Mesenteric fat pad (tissue), 1 donor: ENCODE measurements around the gene PDE1C. TPM values are rescaled to one million over a fixed set of nuclear protein-coding genes. Genes with fewer than 3 reads are reported as not detected.

Experiments
- DNase-seq: peaks from one replicate; pipeline ENCODE4 v3.0.0-alpha.2; 2020; ENCODE audit warnings: low spot score
- total RNA-seq: library from RNA; stranded (reverse); fragmentation: NEBNext Ultra II Directional; extraction: Animal tissue kit (Norgen Biotek cat#: 25700); gene quantifications from one replicate; pipeline ENCODE4 v1.2.1, GENCODE V29; 2021
- donor health status: DM: yes; HTN: yes; CAD: no.

Gene PDE1C
- total RNA-seq, 1 donor from 2014 or later, result 2.2 TPM

DNA sequence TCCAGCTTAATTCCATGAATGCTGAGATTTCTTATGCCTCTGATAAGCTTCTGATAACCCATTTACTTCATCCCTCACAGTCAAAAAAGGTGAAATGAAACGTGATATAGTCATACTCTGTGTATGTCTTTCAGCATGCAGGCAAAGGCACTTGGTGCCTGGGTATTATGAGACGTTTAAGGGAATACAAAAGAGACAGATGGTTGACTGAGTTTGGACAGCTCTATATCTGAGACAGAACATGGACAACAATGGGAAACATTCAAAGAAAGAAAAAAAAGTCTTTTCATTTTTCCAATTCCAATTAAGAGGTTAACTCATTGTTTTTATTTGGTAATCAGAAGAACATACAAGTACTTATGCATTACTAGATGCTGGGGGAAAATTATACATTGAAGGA is 287.0 kb downstream of the PDE1C start:
- DNase-seq, result no peak

GRCh38 chr7:31782411-31782991 is 287.7 kb downstream of the PDE1C start:
- no peak for DNase-seq

DNA sequence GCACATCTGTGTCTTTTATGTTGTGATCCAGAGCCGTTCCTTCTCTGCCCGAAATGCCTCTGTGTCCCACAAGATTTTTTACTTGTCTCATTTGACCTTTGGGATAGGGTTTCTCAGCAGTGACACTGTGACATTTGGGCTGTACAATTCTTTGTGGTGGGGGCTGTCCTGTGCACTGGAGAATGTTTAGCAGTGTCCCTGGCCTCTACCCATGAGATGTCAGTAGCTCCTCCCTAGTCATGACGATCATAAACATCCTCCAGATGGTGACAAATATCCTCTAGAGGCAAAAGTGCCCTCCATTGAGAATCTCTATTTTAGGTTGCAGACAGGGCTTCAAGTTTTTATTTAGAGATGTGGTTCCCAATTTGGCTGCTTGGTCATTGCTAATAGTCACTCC is 291.9 kb downstream of the PDE1C start:
- no peak for DNase-seq

DNA sequence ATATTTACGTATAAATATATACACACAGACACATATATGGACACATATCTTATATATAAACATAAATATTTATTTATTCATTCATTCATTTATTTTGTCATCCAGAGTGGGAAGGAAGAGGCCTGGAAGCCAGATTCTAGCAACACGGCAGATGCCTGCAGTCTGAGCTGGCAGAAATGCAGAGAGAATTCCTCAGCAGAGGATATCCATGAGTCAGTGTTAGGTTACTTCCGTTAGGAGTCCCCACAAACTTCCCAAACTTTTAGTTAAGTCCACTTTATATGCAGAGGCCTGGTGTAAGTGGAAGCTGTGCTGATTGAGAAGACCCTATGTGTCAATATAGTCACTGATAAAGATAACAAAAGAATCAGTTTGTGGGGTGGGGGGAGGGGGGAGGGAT is 293.6 kb downstream of the PDE1C start:
- no peak for DNase-seq

DNA sequence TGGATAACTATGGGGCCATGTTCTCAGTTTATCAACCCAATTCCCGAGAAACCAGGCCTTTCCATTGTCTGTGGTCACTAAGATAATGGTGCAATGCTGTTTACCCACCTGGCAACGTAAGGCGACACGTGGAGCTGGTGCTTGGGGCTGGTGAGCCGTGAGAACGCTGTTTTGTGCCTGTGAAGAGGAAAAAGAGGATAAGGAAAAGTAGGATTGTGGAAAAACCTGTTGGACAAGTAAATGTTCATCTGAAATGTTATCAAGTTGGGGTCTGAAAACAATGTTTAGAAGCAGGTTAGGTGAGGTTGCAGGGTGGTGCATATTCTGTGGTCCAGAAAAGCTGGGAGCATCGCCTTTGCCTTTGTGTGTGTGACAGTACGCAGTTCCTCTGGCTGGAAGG is 294.7 kb downstream of the PDE1C start:
- DNase-seq, result no peak

DNA sequence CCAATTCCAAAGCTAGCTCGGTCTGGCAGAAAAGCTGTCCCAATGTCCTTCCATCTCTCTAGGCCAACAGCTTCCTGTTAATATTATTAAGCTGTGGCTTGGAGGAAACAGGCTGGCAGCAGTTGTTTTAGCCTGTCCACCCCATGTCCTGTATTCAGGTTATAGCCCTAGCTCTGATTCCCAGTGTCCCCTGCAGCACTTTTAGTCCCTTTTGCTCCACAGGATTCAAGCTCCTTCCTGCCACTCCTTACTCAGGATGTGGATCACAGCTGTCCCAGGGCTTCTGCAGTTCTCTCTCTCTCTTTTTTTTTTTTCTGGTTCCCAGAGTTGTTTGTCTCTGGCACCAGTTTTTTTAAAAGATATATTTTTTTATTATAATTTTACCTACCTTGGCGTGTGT is 298.0 kb downstream of the PDE1C start:
- DNase-seq, result no peak

DNA sequence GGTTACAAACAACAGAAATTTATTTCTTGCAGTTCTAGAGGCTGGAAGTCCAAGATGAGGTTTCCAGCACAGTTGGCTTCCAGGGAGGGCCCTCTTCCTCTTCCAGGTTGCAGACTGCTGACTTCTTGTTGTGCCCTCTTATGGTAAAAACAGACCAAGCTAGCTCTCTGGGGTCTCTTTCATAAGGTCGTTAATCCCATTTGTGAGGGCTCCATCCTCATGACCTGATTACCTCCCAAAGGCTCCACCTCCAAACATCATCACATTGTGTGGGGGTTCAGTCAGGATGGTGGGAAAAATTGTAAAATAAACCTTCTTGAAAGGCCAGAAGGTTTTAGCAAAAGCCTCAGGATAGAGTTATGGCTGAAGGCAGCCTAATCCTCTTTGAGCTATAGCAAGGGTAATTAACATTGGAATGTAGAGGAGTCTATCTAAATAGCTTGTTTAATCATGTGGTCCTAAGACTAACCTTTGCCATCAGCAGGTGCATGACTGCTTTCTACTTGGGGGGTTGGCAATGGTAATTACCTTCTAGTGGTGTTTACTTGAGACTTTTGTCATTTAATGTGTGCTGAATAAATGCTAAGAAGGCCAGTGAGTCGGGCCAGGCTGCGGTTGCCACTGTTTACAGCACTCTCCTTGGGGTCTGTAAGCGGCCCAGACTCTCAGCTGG is 302.4 kb downstream of the PDE1C start:
- DNase-seq, result no peak

- no peak for DNase-seq
Observed at GRCh38 chr7:31764462-31764861, 305.7 kb downstream of the PDE1C start.

DNA sequence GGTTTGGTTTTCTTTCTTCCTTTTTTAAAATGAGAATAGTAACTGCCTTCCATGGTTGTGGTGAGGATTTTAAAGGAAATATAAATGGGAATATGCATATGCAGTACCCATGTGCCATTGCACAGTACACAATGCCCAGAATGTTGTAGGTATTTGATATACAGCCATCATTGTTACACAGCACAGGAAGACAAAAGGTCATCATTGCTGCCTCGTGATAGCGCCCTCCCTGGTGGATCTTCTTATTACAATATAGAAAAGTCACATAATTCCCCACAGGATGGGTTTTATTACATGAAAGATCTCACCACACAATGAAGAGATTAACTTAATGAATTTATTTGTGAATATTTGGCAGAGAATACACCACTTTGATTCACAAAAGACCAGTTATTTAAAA is 306.7 kb downstream of the PDE1C start:
- no peak for DNase-seq

DNA sequence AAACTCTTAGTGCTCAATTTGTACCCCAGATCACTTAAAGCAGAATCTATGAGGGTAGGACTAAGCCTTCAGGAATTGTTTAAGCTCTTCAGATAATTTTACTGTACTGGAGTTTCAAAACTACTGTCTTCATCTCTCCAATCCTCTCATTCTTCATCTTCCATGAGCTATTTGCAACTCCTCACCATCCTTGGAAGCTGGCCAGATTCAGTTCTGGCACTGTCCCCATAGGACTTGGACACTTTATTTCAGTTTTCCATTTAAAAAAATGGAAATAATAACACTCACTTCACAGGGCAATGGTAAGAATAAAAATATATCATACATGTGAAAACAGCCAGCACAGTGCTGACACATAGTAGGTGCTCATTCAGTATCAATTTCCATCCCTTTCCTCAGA is 308.6 kb downstream of the PDE1C start:
- no peak for DNase-seq

DNA sequence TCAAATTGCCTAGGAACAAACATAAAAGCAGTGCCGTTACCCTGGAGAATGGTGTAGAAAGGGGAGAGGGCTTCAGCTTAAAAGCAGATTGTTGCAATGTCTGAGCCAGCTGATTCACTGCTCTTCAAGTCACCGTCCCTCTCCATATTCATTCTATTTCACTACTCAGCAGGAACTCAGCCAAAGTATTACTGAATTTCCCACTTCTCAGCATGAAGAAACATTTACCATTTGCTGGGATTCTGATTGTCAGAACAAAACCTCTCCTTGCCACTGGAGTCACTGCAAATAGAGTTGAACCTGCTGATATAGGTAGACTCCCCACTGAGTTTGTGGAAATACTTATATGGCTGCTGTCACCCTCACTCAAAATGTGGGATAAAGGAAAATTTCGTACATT is 311.5 kb downstream of the PDE1C start:
- no peak for DNase-seq

GRCh38 chr7:31751726-31752125 is 318.5 kb downstream of the PDE1C start:
- no peak for DNase-seq

DNA sequence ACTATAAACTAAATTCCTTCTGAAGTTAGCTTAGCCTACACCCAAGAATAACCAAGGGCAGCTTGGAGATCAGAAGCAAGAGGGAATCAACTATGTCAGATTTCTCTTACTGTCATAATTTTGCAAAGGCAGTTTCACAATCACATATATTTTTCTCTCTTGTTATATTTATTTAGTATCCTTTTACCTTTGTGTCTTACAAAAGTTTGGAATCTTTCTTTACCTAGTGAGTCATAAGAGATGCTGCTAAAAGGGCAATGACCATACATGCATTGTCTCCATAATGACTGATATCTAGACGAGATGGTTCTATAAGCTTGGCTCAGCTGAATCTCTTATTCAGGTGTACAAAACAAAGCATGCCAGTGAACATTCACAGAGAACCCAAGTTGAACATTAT is 322.1 kb downstream of the PDE1C start:
- DNase-seq, result no peak

DNA sequence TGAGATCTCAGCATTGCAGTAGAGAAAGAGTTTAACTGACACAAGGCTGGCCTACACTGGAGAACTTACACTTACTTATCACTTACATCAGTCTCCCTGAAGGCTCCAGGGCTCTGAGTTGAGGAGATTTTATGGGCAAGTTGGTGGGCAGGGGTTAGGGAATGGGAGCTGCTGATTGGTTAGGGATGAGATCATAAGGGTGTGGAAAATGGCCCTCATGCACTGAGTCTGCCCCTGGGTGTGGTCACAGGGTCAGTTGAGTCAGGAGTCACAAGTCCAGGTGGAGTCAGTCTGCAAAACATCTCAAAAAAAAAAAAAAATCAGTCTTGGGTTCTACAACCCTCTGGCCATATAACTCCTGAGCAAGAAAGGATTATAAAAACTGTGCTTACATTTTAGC is 322.7 kb downstream of the PDE1C start:
- DNase-seq, result no peak

- no peak for DNase-seq
Observed at GRCh38 chr7:31744294-31744874, 325.8 kb downstream of the PDE1C start.

GRCh38 chr7:31741852-31742251 is 328.4 kb downstream of the PDE1C start:
- no peak for DNase-seq

- no peak for DNase-seq
Observed at GRCh38 chr7:31735991-31736982, 333.9 kb downstream of the PDE1C start.

DNA sequence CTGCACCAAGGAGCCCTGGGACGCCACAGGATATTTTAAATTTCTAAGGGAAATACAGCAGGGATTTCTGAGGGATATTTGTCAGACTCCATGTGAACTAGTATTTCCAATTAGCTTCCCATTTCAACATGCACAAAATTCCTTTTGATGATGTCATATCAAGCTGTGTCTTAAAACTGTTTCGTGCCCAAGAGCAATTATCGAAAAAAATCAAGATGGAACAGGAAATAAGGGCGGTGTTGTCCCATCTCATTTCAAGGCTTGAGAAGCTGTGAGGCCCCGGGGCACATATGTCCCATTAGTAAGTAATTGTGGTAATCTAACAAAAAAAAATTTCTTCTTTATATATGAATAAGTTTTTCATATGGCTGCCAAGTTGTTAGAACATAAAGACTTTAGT is 335.8 kb downstream of the PDE1C start:
- DNase-seq, result no peak

- DNase-seq, result no peak
Observed at GRCh38 chr7:31729195-31729804, 340.9 kb downstream of the PDE1C start.

- no peak for DNase-seq
Observed at GRCh38 chr7:31724696-31725095, 345.5 kb downstream of the PDE1C start.

- DNase-seq, result no peak
Observed at GRCh38 chr7:31720366-31720765, 349.8 kb downstream of the PDE1C start.
